Skin epidermis (tissue), 12 donors: Measurements from ENCODE around the gene IRF6.

Experiments used
- H3K27ac ChIP-seq, 21 experiments: fragments of 200-600 bp; sonication (generic) in 11 of 21; one replicate each; pipeline ENCODE4 v1.5.0; 2020; ENCODE audit warnings: mild to moderate bottlenecking in 3 of 21, inconsistent platforms in 2 of 21, moderate library complexity in 2 of 21
- H3K4me3 ChIP-seq, 7 experiments: fragments of 200-600 bp; sonication (generic) in 2 of 7; one replicate each; pipeline ENCODE4 v1.5.0; 2020; ENCODE audit warnings: inconsistent platforms in 2 of 7, mild to moderate bottlenecking in 2 of 7, moderate library complexity in 1 of 7

IRF6 gene

DNA sequence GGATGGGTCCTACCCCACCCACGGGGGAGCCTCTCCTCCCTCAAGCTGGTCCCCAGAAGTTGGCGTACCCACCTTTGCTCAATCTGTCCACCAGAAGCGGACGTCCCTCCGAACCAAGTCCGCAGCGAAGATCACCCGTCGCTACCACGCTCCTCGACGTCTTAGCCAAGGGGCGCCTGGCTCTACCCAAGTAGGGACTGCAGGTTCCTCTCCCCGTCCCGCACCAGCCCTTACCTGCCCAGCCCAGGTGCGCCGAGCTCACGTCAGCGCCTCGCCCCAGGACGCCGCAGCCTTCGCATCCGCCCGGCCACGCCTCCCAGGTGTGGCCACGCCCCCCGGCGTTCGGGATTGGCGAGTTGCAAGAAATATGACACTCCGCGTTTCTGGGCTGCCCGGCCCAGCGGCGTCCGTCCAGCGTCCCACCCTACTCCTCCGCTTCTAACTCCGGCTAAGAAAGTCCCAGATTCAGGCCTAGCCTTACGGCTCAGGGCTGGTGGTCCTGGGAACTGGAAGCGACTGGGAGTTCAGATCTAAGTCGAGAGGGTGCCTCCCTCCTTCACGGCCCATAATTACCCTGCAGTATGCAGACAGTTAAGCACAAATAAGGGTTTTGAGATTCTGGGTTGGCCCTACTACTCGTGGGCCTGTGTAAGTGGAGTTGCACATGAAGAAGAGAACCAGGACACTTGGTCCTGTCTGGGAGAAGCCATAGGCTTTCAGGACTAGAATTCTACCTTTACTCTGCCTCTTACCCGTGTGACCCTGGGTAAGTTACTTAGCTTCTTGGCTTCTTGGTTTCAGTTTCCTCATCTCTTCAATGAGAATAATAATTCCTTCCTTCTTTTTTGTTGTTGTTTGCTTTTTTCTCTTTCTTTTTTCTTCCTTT, at the start of gene IRF6:
Gene IRF6, minus strand, starts transcription at position 268 of the 886 bp plus-strand sequence. CDS start 4,729 bp downstream, outside the sequence.
- Histone ChIP-seq H3K27ac (peak within 1 kb of the TSS; percentile 80 to 97 (median 90)), H3K4me3 (peak within 1 kb of the TSS; percentile 38 to 64 (median 59))

DNA sequence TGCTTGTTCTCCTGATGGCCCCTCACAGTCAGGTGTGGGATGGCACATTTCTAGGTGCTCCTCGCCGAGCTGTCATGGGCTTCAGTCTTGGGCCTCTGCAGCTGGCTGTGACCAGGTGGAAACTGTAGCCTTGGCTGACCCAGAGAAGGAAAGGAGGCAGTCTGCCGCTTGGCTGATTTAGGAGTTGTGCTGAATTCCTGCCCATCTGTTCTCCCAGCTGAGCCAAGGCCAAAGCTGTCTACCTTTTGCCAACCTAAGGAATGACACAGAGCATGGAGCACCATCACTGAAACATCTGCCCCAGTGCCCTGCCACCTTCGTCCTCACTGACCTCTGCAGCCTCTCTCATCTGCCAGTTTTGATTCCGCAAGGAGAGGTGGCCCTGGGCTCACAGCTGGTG, 49.7 kb upstream of the IRF6 start:
- no peak overlapping the region for H3K27ac ChIP-seq

DNA sequence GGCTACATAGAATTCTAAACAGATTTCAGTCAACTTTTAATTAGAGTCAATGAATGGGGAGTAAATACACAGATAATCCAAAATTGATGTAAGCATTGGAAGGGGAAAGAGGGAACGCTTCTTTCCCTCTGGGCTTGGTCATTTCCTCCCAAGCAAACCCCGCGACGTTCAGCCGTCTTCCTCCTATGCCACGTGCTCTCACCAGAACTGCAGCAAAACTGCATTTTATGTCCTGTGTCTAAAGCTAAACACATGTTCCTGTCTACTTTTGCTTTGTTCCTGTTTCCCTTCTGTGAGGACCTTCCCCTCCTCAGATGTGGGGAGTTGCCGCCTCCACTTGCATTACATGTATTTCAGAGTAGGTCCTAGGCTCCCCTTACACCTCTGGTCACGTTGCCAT, 49.1 kb upstream of the IRF6 start:
- H3K4me3 ChIP-seq = no peak overlapping the region
- no peak overlapping the region for H3K27ac ChIP-seq

More for the DNA sequence above, 49.7 kb upstream of the IRF6 start:
- H3K4me3 ChIP-seq = no peak overlapping the region

DNA sequence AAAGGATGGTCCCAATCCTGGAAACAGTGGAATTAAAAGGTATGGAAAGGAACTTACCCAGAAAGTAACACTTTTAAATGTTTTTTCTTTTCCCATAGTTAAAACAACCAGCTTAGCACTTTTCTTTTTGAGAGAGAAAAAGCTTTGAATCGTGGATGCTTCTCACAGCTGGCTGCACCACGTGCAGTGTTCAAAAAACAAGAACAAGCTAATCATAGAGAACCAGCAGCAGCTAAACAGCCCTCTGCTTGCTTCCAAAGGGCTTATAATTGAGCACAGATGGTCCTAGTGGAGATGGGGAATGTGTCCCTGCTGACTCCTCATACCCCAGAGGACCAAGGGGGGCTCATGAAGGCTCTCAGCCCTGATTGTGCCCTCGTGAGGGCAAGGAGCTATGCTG, 48.3 kb upstream of the IRF6 start:
- Histone ChIP-seq H3K4me3 (no peak overlapping the region), H3K27ac (no peak overlapping the region)

DNA sequence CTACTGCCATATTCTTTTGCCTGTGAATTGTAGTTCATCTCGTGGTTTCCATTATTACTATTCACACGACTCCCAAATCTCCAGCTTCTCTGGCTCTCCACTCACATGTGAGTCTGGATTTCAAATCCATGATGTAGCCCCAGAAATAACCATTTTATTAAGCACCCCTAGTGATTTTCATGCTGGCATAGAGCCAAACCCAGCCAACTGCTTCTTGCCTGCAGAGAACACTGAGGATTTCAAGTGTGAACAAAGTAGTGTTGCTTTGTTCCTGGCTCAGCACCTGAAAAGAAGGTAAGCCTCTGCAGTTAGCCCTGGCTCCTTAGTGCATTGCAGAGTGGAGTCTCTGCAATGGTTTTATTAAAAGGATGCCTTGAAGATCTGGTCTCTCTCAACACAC, 47.7 kb upstream of the IRF6 start:
- no peak overlapping the region for H3K27ac ChIP-seq

DNA sequence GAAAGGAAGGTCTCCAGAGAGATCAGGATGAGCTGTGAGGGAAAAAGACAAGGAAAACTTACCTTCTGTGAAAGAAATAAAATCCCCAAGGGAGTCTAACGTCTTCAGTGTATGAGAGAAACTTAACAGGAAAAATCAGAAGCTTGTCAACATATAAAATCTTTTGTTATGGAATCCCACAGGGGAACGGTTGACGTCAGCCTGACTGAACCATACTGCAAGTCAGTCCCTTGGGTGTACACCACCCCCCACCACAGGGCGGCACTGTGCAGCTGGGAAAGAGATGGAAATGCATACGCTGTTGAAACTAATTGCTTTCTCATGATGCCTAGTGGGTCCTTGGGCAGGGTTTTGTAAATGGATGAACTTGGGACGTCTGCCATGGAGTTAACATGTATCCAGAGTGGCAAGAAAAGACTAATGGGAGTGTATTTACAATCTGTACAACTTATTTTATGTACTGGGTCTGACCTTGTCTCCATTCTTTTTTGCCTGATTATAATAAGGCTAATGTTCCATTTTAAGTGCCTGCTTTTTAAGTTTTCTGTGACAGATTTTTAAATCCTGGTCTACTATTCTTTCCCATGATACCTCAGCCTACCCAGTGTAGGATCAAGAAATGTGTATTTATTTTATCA, 44.5 kb upstream of the IRF6 start:
- peak overlapping the region in 1 of 21 experiments; percentile 21 for H3K27ac ChIP-seq

More for the DNA sequence above, 47.7 kb upstream of the IRF6 start:
- no peak overlapping the region for H3K4me3 ChIP-seq

DNA sequence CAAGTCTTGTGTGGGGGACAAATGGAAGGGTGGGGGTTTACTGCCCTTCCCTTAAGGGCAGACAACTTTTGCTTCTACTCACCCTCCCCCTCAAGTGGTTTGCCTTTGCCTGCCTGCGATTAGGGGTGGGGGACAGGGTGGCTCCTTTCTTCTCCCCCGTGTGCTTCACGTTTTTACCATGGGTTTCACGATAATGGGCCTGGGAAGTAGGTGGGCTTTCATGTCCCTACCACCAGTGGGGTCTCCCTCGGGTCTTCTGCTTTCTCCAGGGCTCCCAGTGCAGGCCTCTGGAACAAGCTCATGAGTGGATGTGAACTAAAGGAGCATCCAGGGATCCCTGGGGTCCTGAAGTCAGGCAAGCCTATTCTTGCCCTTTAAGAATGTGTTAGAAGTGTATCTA, 43.4 kb upstream of the IRF6 start:
- H3K27ac ChIP-seq = peak overlapping the region in 1 of 21 experiments; percentile 21

More for the DNA sequence above, 44.5 kb upstream of the IRF6 start:
- no peak overlapping the region for H3K4me3 ChIP-seq

DNA sequence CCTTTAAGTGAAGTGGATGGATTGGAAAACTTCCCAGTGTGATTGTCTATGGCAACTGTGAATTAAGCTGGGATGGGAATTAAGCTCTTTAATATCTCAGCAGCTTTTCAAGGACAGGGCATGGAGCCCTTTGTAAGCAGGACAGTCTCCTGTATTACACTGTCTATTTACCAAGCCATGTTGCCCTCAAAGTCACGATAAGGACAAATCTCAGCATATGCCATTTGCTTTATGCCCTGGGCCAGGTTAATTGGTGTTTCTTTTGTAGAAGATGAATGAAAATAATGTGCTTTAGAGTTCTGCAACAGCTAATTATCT, 39.4 kb upstream of the IRF6 start:
- Histone ChIP-seq H3K4me3 (no peak overlapping the region), H3K27ac (no peak overlapping the region)

More for the DNA sequence above, 43.4 kb upstream of the IRF6 start:
- H3K4me3 ChIP-seq = no peak overlapping the region

DNA sequence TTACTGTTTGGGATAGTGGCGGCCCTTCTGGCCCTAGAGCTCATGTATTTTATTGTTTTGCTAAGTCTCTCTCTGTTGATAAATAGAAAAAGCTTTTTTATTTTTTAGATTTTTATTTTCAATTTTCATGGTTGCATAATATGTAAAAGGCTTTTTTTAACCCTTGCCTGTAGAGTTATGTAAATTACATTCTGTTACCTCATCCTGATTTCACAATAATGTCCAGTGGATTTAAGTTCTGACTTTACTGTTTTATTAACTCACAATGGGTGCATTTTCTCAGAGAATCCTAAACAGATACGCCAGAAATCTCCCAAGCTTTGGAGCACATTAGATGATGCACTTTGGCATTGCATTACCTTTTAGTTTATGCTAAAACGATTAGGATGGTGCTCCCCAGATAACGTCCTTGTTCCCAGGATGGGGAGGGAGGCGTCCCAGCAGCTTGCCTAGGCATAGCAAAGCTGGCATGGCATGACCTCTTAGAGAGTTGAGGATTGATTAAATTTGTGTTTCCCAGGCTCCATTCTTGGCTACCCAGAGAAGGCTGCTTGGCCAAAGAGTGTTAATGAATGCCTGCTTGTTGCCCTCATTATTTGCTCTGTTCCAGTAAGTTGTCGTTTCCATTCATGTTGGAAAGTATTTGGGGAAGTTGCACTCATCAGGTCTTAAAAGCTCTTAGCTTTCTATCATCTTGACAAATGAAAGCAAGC, 38.9 kb upstream of the IRF6 start:
- Histone ChIP-seq H3K27ac (no peak overlapping the region), H3K4me3 (no peak overlapping the region)

DNA sequence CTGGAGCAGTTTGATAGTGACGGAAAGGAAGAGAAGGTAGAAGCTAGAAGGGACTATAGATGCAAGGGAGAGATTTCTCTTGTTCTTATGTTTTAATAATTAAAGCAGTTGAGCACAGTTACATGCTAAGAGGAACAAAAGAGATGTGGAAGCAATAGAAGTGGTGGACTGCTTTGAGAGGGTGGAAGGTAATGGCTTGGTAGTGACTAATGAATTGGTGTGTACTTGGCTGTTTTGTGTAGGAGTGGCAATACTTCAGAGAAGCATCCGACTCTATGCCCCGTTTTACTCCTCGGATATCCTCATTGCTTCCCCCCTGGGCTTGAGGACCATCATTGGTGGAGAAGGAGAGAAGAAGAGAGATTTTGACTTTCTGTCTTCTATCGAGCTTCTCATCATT, 34.7 kb upstream of the IRF6 start:
- Histone ChIP-seq H3K4me3 (no peak overlapping the region), H3K27ac (peak overlapping the region in 8 of 21 experiments; percentile 4 to 84 (median 52))

DNA sequence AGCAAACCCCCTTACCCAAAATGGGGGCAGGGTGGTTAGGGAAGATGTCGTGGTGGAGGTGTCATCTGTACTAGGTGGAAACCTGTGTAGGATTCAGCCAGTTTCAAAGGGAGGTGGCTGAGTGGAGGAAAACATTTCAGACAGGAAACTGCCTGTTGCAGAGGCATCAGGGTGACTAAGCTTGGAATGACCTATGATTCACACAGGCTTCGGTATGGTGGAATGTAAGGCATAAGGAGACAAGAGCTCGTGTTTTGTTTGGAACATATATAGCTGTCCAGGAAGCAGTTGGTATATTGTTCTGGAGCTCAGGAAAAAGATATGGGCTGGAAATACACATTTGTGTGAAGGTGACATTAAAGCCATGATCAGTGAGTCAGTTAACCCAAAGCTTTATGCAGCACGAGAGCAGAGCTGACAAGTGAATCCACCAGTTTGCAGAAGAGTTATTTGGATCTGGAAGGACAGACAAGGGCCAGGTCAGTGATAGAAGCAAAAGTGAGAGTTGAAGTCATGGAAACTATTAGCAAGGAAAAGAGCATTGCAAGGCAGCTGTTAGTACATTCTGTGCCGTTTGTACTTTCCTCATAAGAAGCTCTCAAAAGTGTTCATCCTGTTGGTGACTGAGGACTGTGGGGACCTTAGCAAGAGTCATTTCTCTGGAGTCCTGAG, 34.1 kb upstream of the IRF6 start:
- Histone ChIP-seq H3K4me3 (no peak overlapping the region), H3K27ac (peak overlapping the region in 12 of 21 experiments; percentile 23 to 84 (median 47))

DNA sequence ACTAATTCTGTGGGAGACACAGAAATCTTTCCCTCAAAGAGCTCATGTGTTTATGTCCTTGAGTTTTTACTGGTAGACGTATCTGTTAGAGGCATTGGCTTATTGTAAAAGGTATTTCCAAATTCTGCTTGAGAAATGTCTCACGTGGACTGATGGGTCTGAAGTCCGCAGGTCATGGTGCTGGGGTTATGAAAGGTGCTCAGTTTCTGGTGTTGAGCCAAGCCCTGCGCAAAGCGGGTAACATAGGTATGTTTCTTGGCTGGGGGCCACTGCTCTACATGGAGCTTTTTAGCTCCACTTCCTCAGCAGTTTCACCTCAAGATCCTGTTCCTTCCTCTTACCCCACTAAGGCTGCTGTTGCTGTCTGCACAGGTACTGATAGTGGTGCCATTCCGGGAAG, 32.6 kb upstream of the IRF6 start:
- Histone ChIP-seq H3K4me3 (no peak overlapping the region), H3K27ac (peak overlapping the region in 4 of 21 experiments; percentile 31 to 84 (median 48))

DNA sequence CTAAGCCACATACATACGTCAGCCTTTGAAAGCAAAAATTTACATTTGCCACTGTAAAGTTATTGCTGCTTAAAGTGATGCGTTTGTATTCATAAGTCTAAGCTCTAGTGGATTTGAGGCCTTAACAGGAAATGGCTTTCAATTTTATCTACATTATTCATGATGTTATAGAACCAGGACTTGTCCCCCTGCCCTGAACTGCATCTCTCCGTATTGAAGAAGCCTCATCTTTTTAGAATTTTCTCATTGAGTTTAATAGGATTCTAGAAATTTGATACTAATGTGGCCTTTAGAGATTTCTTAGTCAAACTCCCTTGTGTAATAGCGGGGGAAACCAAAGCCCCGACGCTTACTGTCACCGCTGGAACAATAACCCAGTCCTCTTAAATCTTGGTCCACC, 31.7 kb upstream of the IRF6 start:
- Histone ChIP-seq H3K27ac (no peak overlapping the region), H3K4me3 (no peak overlapping the region)

DNA sequence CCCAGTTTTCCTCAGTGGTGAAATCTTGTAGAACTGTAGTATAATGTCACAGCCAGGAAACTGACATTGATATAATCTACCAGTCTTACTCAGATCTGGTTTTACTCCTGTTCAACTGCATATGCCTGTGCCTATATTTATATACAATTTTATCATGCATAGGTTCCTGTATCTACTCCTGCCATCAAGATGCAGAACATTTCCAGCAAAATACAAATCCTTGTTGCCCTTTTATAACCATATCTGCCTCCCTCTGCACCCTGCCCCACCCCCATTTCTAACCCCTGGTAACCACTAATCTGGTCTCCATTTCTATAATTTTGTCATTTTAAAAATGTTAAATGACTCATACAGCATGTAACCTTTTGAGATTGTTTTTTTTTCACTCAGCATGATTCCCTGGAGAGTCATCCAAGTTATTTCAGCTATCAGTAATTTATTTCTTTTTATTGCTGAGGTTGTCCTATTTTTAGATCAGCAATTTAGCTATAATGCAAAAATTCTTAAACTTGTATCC, 29.9 kb upstream of the IRF6 start:
- Histone ChIP-seq H3K27ac (peak overlapping the region in 1 of 21 experiments; percentile 15), H3K4me3 (no peak overlapping the region)

DNA sequence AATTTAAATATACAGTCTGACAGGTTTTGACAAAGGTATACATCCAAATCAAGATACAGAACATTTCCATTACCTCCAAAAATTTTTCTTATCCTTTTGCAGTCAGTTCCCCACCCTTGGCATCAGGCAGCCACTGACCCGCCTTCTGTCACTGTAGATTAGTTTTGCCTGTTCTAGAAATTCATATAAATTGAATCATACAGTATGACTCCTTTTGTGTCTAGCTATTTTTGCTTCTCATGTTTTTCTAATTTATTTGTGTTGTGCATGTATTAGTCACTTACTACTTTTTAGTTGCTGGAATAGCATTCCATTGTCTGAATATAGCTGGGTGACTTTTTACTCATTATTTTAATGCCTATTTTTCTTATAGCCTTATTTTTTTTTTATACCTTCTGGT, 25.7 kb upstream of the IRF6 start:
- peak overlapping the region in 2 of 21 experiments; percentile 38 to 55 for H3K27ac ChIP-seq
- no peak overlapping the region for H3K4me3 ChIP-seq

DNA sequence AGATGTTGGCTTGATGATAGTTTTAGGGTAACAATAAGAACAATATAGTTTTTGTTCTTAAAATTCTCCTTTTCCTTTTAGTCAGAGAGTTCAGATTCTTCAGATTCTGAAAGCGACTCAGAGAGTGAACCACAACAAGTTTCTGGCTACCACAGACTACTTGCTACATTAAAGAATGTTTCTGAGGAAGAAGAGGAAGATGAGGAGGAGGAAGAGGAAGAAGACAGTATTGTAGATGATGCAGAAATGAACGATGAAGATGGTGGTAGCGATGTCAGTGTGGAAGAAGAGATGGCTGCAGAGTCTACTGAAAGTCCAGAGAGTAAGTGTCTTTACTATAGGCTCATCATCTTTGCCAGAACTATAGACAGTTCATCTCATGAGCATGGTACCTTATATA, 24.8 kb upstream of the IRF6 start:
- H3K27ac ChIP-seq = peak overlapping the region in 1 of 21 experiments; percentile 55

DNA sequence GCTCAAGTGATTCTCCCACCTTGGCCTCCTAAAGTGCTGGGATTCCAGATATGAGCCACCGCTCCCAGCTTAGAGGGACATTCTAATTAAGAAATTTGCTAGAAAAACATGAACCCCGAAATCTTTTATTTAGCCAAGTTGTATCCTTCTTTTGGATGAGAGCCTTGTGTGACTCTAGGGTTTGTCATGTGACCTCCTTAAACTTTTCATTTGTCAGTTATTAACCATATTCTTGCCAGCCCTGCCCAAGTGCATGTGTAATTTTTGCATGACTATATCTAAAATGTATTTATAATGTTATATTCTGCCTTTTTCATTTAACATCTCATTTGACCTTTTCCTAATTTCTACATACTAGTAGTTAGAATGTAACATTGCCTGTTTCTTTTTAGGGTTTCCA, 23.8 kb upstream of the IRF6 start:
- Histone ChIP-seq H3K27ac (no peak overlapping the region), H3K4me3 (no peak overlapping the region)

More for the DNA sequence above, 24.8 kb upstream of the IRF6 start:
- no peak overlapping the region for H3K4me3 ChIP-seq

DNA sequence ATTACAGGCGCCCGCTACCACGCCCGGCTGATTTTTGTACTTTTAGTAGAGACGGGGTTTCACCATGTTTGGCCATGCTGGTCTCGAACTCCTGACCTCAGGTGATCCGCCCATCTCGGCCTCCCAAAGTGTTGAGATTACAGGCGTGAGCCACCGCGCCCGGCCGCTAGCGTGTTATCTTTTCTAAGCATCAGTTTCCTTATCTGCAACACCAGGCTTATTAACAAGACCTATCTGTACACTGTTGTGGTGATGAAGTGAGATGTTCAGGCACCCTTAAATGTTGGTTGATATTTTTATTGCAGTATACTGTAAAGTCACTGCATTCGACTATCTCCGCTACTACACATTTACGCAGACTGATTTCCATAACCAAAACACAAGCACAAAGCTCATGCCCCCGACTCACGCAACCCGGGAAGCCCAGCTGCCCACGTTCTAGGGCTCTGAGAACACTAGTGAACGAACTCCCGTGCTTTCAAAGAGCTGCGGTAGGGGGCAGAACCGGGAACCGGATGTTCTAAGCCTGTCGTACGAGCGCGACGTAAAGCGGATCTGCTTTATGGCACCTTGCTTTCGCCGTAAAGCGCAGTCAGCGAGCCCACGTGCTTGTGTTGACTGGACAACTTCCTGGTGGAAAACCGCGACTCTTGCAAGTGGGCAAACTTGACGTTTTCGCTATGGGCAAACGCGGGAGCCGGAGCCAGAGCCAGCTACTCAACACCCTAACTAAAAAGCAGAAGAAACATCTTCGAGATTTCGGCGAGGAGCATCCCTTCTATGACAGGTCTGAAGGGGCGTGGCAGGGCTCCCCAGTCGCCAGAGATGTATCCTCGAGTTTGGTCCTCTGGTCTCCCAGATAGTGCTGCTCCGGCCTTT, 21.7 kb upstream of the IRF6 start, which contains the start of gene UTP25:
Gene UTP25, plus strand, starts transcription at position 589 of the 879 bp plus-strand sequence. Its CDS starts 92 bp downstream, at position 681.
- Histone ChIP-seq H3K4me3 (peak within 1 kb of the TSS; percentile 56 to 92 (median 73)), H3K27ac (peak within 1 kb of the TSS; percentile 29 to 90 (median 77))
